ENCODE results near the gene MLLT3.

- TF ChIP-seq SIN3A (IDR thresholded peaks at IDR 0.05; ENCODE audit: borderline replicate concordance, insufficient read depth, low read length), result no peak
- TF ChIP-seq POLR2AphosphoS5 (IDR thresholded peaks at IDR 0.05; ENCODE audit: low read depth, low read length), result no peak
Observed at GRCh38 chr9:20584968-20585643, 37.2 kb downstream of the MLLT3 start.

Data from PFSK-1 (cell line).